ENCODE measurements around the gene EYS.

EYS gene

GRCh38 chr6:65707126-65707826, at the start of gene EYS:
Gene EYS, minus strand, starts transcription at chr6:65707226. Its CDS starts 211,816 bp downstream, at chr6:65495410.
- no peak for DNase-seq (ENCODE audit: low read depth)

- no peak for DNase-seq (ENCODE audit: low read depth)
Measured at GRCh38 chr6:65746302-65746701, 39.3 kb upstream of the EYS start.

GRCh38 chr6:65745614-65746013, 38.6 kb upstream of the EYS start:
- no peak for DNase-seq (ENCODE audit: low read depth)

GRCh38 chr6:65728879-65729479, 22.0 kb upstream of the EYS start:
- no peak for DNase-seq (ENCODE audit: low read depth)

GRCh38 chr6:65719101-65719500, 12.1 kb upstream of the EYS start:
- no peak for DNase-seq (ENCODE audit: low read depth)

GRCh38 chr6:65711531-65711930, 4.5 kb upstream of the EYS start:
- DNase-seq (ENCODE audit: low read depth): no peak

- DNase-seq (ENCODE audit: low read depth): no peak
Measured at GRCh38 chr6:65709099-65709830, 2.2 kb upstream of the EYS start.

- no peak for DNase-seq (ENCODE audit: low read depth)
Measured at GRCh38 chr6:65708162-65708561, 1.1 kb upstream of the EYS start.

- DNase-seq (ENCODE audit: low read depth): no peak
Measured at GRCh38 chr6:65706436-65706835, 590 bp downstream of the EYS start.

GRCh38 chr6:65701325-65701724, 5.7 kb downstream of the EYS start:
- DNase-seq (ENCODE audit: low read depth): no peak

- no peak for DNase-seq (ENCODE audit: low read depth)
Measured at GRCh38 chr6:65700561-65700960, 6.5 kb downstream of the EYS start.

- DNase-seq (ENCODE audit: low read depth): no peak
Measured at GRCh38 chr6:65692109-65692508, 14.9 kb downstream of the EYS start.

- no peak for DNase-seq (ENCODE audit: low read depth)
Measured at GRCh38 chr6:65680232-65680631, 26.8 kb downstream of the EYS start.

GRCh38 chr6:65671922-65672321, 35.1 kb downstream of the EYS start:
- no peak for DNase-seq (ENCODE audit: low read depth)

GRCh38 chr6:65667916-65668656, 38.9 kb downstream of the EYS start:
- no peak for DNase-seq (ENCODE audit: low read depth)

- DNase-seq (ENCODE audit: low read depth): no peak
Measured at GRCh38 chr6:65650086-65650485, 56.9 kb downstream of the EYS start.

- DNase-seq (ENCODE audit: low read depth): no peak
Measured at GRCh38 chr6:65649392-65649791, 57.6 kb downstream of the EYS start.

GRCh38 chr6:65646544-65646943, 60.5 kb downstream of the EYS start:
- DNase-seq (ENCODE audit: low read depth): no peak

GRCh38 chr6:65642776-65643175, 64.2 kb downstream of the EYS start:
- DNase-seq (ENCODE audit: low read depth): no peak

GRCh38 chr6:65638047-65638831, 68.8 kb downstream of the EYS start:
- no peak for DNase-seq (ENCODE audit: low read depth)

- DNase-seq (ENCODE audit: low read depth): no peak
Measured at GRCh38 chr6:65637289-65638046, 69.6 kb downstream of the EYS start.

Data from stimulated activated CD8-positive, alpha-beta memory T cell treated with anti-CD3 and anti-CD28 coated beads, Interleukin-15, amount 100 ng/mL, for 24 hours (primary cell).